Muscle layer of duodenum (tissue), 2 donors: ENCODE results near the gene GMPR.
A peak's percentile ranks its signal among the peaks of the same experiment; 100 is the strongest.

Experiments used
- H3K27ac ChIP-seq: one replicate; pipeline ENCODE4 v1.7.0; 2013; ENCODE audit warnings: mild to moderate bottlenecking, low read length
- H3K27me3 ChIP-seq: one replicate; pipeline ENCODE4 v1.7.0; 2013; ENCODE audit warnings: low read depth, mild to moderate bottlenecking, control low read depth, low read length
- H3K36me3 ChIP-seq, 2 donors: one replicate each; pipeline ENCODE4 v1.7.0; 2013; ENCODE audit warnings: low read length in 2 of 2, control low read depth in 1 of 2, mild to moderate bottlenecking in 1 of 2; ENCODE audit not compliant: insufficient read depth in 2 of 2, control insufficient read depth in 1 of 2
- H3K4me1 ChIP-seq, 2 donors: one replicate each; pipeline ENCODE4 v1.7.0; 2013; ENCODE audit warnings: low read length in 2 of 2, mild to moderate bottlenecking in 2 of 2, control low read depth in 1 of 2, moderate library complexity in 1 of 2; ENCODE audit not compliant: insufficient read depth in 2 of 2, control insufficient read depth in 1 of 2
- H3K4me3 ChIP-seq, 2 donors: one replicate each; pipeline ENCODE4 v1.7.0; 2013; ENCODE audit warnings: low read length in 2 of 2, low read depth in 1 of 2, mild to moderate bottlenecking in 1 of 2
- H3K9me3 ChIP-seq, 2 donors: one replicate each; pipeline ENCODE4 v1.7.0; 2013; ENCODE audit warnings: low read length in 2 of 2, control low read depth in 1 of 2, mild to moderate bottlenecking in 1 of 2; ENCODE audit not compliant: control insufficient read depth in 1 of 2
- donor health status: healthy.

GMPR gene

GRCh38 chr6:16238057-16238962 is at the start of gene GMPR:
TSS of gene GMPR (plus strand) at chr6:16238587. CDS start at chr6:16238694, 107 bp downstream.
- Histone ChIP-seq H3K27me3 (no peaks in the 10 kb centered on the region), H3K4me3 (peak within 1 kb of the TSS; percentile 84 to 89), H3K4me1 (peaks cover 12 to 23% of the 10 kb centered on the region in 2 donors), H3K36me3 (no peaks in the 10 kb centered on the region), H3K9me3 (no peaks in the 10 kb centered on the region), H3K27ac (peak within 1 kb of the TSS; percentile 77)

GRCh38 chr6:16190214-16190613 is 48.2 kb upstream of the GMPR start:
- Histone ChIP-seq H3K4me3 (no peak overlapping the region), H3K27ac (no peak overlapping the region), H3K9me3 (no peaks in the 10 kb centered on the region), H3K36me3 (no peaks in the 10 kb centered on the region), H3K4me1 (no peaks in the 10 kb centered on the region), H3K27me3 (no peaks in the 10 kb centered on the region)

- H3K4me3 ChIP-seq = no peak overlapping the region
- H3K27ac ChIP-seq = no peak overlapping the region
Measured at GRCh38 chr6:16196260-16196983, 42.0 kb upstream of the GMPR start.

GRCh38 chr6:16196984-16197546 is 41.3 kb upstream of the GMPR start:
- Histone ChIP-seq H3K27ac (no peak overlapping the region), H3K27me3 (no peaks in the 10 kb centered on the region), H3K4me1 (peaks cover 0 to 6% of the 10 kb centered on the region in 2 donors), H3K9me3 (no peaks in the 10 kb centered on the region), H3K36me3 (no peaks in the 10 kb centered on the region), H3K4me3 (no peak overlapping the region)

More at GRCh38 chr6:16196260-16196983, 42.0 kb upstream of the GMPR start:
- Histone ChIP-seq H3K27me3 (no peaks in the 10 kb centered on the region), H3K4me1 (peaks cover 0 to 6% of the 10 kb centered on the region in 2 donors), H3K9me3 (no peaks in the 10 kb centered on the region), H3K36me3 (no peaks in the 10 kb centered on the region)

- peaks cover 0 to 6% of the 10 kb centered on the region in 2 donors for H3K4me1 ChIP-seq
- H3K36me3 ChIP-seq = no peaks in the 10 kb centered on the region
Measured at GRCh38 chr6:16198061-16198705, 40.2 kb upstream of the GMPR start.

GRCh38 chr6:16199804-16200203 is 38.6 kb upstream of the GMPR start:
- H3K4me3 ChIP-seq = peak overlapping the region in 1 of 2 donors; percentile 45
- no peak overlapping the region for H3K27ac ChIP-seq

More at GRCh38 chr6:16198061-16198705, 40.2 kb upstream of the GMPR start:
- H3K27me3 ChIP-seq = no peaks in the 10 kb centered on the region
- H3K4me3 ChIP-seq = no peak overlapping the region
- H3K27ac ChIP-seq = no peak overlapping the region
- no peaks in the 10 kb centered on the region for H3K9me3 ChIP-seq

GRCh38 chr6:16200321-16200883 is 38.0 kb upstream of the GMPR start:
- H3K4me3 ChIP-seq = peak overlapping the region; percentile 28 to 45
- H3K4me1 ChIP-seq = peaks cover 0 to 6% of the 10 kb centered on the region in 2 donors
- H3K9me3 ChIP-seq = no peaks in the 10 kb centered on the region
- H3K27ac ChIP-seq = no peak overlapping the region
- H3K36me3 ChIP-seq = no peaks in the 10 kb centered on the region
- H3K27me3 ChIP-seq = no peaks in the 10 kb centered on the region

More at GRCh38 chr6:16199804-16200203, 38.6 kb upstream of the GMPR start:
- Histone ChIP-seq H3K9me3 (no peaks in the 10 kb centered on the region), H3K27me3 (no peaks in the 10 kb centered on the region), H3K36me3 (no peaks in the 10 kb centered on the region), H3K4me1 (peaks cover 0 to 6% of the 10 kb centered on the region in 2 donors)

- Histone ChIP-seq H3K36me3 (no peaks in the 10 kb centered on the region), H3K27ac (no peak overlapping the region), H3K4me3 (no peak overlapping the region), H3K27me3 (no peaks in the 10 kb centered on the region), H3K4me1 (peaks cover 0 to 11% of the 10 kb centered on the region in 2 donors), H3K9me3 (no peaks in the 10 kb centered on the region)
Measured at GRCh38 chr6:16201706-16202105, 36.7 kb upstream of the GMPR start.

GRCh38 chr6:16204653-16205376 is 33.6 kb upstream of the GMPR start:
- no peak overlapping the region for H3K4me3 ChIP-seq
- H3K9me3 ChIP-seq = no peaks in the 10 kb centered on the region
- H3K4me1 ChIP-seq = peaks cover 0 to 8% of the 10 kb centered on the region in 2 donors
- no peak overlapping the region for H3K27ac ChIP-seq
- H3K27me3 ChIP-seq = no peaks in the 10 kb centered on the region
- no peaks in the 10 kb centered on the region for H3K36me3 ChIP-seq

- Histone ChIP-seq H3K9me3 (no peaks in the 10 kb centered on the region), H3K4me3 (no peak overlapping the region), H3K27ac (no peak overlapping the region), H3K36me3 (no peaks in the 10 kb centered on the region), H3K27me3 (no peaks in the 10 kb centered on the region), H3K4me1 (peaks cover 0 to 7% of the 10 kb centered on the region in 2 donors)
Measured at GRCh38 chr6:16205377-16206144, 32.8 kb upstream of the GMPR start.
